HepG2 (cell line): ENCODE measurements around the gene SLC25A11. TPM values are rescaled to one million over a fixed set of nuclear protein-coding genes. Genes with fewer than 3 reads are reported as not detected.

Source experiments
- AHDC1 ChIP-seq: sonication (generic); formaldehyde crosslinking; IDR thresholded peaks from 2 replicates; pipeline ENCODE4 v1.5.1; 2020; ENCODE audit warnings: mild to moderate bottlenecking, missing genetic modification reagents, borderline replicate concordance
- HCFC1 ChIP-seq: fragments of 150-350 bp; IDR thresholded peaks from 2 replicates; pipeline ENCODE4 v1.6.1; 2014; ENCODE audit warnings: low read depth, low read length
- KLF13 ChIP-seq: sonication (generic); formaldehyde crosslinking; IDR thresholded peaks from 2 replicates; pipeline ENCODE4 v1.4.0; 2020; ENCODE audit warnings: mild to moderate bottlenecking, missing genetic modification reagents
- RBFOX2 ChIP-seq: fragments of 200-400 bp; formaldehyde crosslinking; IDR thresholded peaks from 2 replicates; pipeline ENCODE4 v1.6.1; 2017; ENCODE audit warnings: low read depth, mild to moderate bottlenecking, low read length
- TBX2 ChIP-seq: sonication (generic); formaldehyde crosslinking; IDR thresholded peaks from 2 replicates; pipeline ENCODE4 v1.5.0; 2020; ENCODE audit warnings: missing genetic modification reagents, mild to moderate bottlenecking, borderline replicate concordance
- TOE1 ChIP-seq: sonication (generic); formaldehyde crosslinking; IDR thresholded peaks from 2 replicates; pipeline ENCODE4 v1.4.0; 2020; ENCODE audit warnings: mild to moderate bottlenecking, missing genetic modification reagents
- ZNF10 ChIP-seq: sonication (generic); formaldehyde crosslinking; IDR thresholded peaks from 2 replicates; pipeline ENCODE4 v1.4.0; 2020; ENCODE audit warnings: mild to moderate bottlenecking, low read depth, missing genetic modification reagents, borderline replicate concordance
- ZNF33A ChIP-seq: sonication (generic); formaldehyde crosslinking; IDR thresholded peaks from 2 replicates; pipeline ENCODE4 v1.5.1; 2020; ENCODE audit warnings: missing genetic modification reagents, mild to moderate bottlenecking, moderate library complexity, borderline replicate concordance
- ZXDC ChIP-seq: sonication (generic); formaldehyde crosslinking; IDR thresholded peaks from 2 replicates; pipeline ENCODE4 v1.5.0; 2020; ENCODE audit warnings: mild to moderate bottlenecking, missing genetic modification reagents
- polyA plus RNA-seq, 8 experiments: library from polyadenylated mRNA; depleted of rRNA in 3 of 8; stranded (reverse) in 7 of 8; unstranded in 1 of 8; fragments of >200 nt; fragmentation: Illumina TruSeq in 4 of 8; extraction: Trizol in 4 of 8; gene quantifications; 2 replicates each; pipeline versions ENCODE4 v1.2.1 to v1.2.3, GENCODE V29; 2011 to 2016; ENCODE audit warnings: low read depth in 4 of 8, missing spikeins in 1 of 8, mixed read lengths in 1 of 8; ENCODE audit not compliant: insufficient read depth in 1 of 8
- total RNA-seq, 5 experiments: library from RNA; depleted of rRNA; stranded (reverse); fragments of >200 nt; fragmentation: Illumina TruSeq; extraction: Trizol; gene quantifications; 2 replicates each; pipeline ENCODE4 v1.2.3, GENCODE V29; 2016; ENCODE audit warnings: low read depth in 1 of 5
- TF ChIP-seq, protein P1 (sequence below): sonication (generic); formaldehyde crosslinking; IDR thresholded peaks from 2 replicates; pipeline ENCODE4 v1.4.0; 2020; ENCODE audit warnings: mild to moderate bottlenecking, missing genetic modification reagents, borderline replicate concordance
- TF ChIP-seq, protein P2 (sequence below): sonication (generic); formaldehyde crosslinking; IDR thresholded peaks from 2 replicates; pipeline ENCODE4 v1.4.0; 2020; ENCODE audit warnings: missing genetic modification reagents, borderline replicate concordance
- TF ChIP-seq, protein P3 (sequence below): IDR thresholded peaks from 2 replicates; pipeline ENCODE4 v1.6.1; 2016; ENCODE audit warnings: mild to moderate bottlenecking

The SLC25A11 gene
- total and polyA plus RNA-seq, 2 of the 13 experiments (the other 11 are each of a cell fraction or from before 2014, with no cell fraction given) = 35.4 to 47.2 TPM

DNA sequence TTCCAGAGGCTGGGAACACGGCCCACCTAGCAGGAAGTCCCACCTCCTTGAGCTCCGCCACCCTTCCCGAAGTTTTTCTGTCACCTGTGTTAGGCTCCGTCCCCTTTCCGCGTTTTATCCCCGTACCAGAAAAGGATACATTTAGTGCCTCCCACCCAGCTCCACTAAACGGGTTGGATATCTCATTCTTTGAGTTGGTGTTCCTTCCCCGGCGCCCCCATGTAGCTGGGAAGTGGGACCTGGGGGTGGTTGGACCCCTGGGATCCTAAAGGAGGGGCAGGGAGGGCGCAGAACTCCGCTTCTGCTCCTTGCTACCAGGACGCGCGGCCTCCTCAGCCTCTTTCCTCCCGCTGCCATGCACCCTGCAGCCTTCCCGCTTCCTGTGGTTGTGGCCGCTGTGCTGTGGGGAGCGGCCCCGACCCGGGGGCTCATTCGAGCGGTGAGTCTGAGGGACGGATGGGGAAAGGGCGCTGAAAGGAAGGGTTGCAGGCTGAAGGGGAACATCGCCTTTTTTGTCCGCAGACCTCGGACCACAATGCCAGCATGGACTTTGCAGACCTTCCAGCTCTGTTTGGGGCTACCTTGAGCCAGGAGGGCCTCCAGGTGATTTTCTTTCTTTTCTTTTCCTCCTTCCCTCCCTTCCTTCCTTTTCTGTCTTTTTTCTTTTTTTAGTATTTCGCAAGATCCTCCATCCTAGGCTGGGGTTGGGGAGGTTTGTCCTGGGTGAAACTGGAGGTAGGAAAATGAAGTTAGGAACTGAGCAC is 891 bp upstream of the SLC25A11 start (continued):
- TF ChIP-seq, protein P1, sequence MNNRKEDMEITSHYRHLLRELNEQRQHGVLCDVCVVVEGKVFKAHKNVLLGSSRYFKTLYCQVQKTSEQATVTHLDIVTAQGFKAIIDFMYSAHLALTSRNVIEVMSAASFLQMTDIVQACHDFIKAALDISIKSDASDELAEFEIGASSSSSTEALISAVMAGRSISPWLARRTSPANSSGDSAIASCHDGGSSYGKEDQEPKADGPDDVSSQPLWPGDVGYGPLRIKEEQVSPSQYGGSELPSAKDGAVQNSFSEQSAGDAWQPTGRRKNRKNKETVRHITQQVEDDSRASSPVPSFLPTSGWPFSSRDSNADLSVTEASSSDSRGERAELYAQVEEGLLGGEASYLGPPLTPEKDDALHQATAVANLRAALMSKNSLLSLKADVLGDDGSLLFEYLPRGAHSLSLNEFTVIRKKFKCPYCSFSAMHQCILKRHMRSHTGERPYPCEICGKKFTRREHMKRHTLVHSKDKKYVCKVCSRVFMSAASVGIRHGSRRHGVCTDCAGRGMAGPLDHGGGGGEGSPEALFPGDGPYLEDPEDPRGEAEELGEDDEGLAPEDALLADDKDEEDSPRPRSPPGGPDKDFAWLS = no peak
- TF ChIP-seq, protein P2, sequence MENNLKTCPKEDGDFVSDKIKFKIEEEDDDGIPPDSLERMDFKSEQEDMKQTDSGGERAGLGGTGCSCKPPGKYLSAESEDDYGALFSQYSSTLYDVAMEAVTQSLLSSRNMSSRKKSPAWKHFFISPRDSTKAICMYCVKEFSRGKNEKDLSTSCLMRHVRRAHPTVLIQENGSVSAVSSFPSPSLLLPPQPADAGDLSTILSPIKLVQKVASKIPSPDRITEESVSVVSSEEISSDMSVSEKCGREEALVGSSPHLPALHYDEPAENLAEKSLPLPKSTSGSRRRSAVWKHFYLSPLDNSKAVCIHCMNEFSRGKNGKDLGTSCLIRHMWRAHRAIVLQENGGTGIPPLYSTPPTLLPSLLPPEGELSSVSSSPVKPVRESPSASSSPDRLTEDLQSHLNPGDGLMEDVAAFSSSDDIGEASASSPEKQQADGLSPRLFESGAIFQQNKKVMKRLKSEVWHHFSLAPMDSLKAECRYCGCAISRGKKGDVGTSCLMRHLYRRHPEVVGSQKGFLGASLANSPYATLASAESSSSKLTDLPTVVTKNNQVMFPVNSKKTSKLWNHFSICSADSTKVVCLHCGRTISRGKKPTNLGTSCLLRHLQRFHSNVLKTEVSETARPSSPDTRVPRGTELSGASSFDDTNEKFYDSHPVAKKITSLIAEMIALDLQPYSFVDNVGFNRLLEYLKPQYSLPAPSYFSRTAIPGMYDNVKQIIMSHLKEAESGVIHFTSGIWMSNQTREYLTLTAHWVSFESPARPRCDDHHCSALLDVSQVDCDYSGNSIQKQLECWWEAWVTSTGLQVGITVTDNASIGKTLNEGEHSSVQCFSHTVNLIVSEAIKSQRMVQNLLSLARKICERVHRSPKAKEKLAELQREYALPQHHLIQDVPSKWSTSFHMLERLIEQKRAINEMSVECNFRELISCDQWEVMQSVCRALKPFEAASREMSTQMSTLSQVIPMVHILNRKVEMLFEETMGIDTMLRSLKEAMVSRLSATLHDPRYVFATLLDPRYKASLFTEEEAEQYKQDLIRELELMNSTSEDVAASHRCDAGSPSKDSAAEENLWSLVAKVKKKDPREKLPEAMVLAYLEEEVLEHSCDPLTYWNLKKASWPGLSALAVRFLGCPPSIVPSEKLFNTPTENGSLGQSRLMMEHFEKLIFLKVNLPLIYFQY (CRISPR knock-in tag) = no peak
- TF ChIP-seq AHDC1 (no peak), TOE1 (CRISPR knock-in tag) (no peak), HCFC1 (no peak), KLF13 (CRISPR knock-in tag) (no peak), RBFOX2 (peak; percentile 35; the same call in 1 of the 2 replicates), ZNF10 (no peak), TBX2 (no peak; the same call in 1 of the 2 replicates), ZNF33A (no peak), ZXDC (CRISPR knock-in tag) (no peak)
- TF ChIP-seq, protein P3, sequence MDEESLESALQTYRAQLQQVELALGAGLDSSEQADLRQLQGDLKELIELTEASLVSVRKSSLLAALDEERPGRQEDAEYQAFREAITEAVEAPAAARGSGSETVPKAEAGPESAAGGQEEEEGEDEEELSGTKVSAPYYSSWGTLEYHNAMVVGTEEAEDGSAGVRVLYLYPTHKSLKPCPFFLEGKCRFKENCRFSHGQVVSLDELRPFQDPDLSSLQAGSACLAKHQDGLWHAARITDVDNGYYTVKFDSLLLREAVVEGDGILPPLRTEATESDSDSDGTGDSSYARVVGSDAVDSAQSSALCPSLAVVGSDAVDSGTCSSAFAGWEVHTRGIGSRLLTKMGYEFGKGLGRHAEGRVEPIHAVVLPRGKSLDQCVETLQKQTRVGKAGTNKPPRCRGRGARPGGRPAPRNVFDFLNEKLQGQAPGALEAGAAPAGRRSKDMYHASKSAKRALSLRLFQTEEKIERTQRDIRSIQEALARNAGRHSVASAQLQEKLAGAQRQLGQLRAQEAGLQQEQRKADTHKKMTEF = no peak
